ENCODE results near the gene PTPRD. TPM values are rescaled to one million over a fixed set of nuclear protein-coding genes. Genes with fewer than 3 reads are reported as not detected.

Gene PTPRD
- total RNA-seq, 2 donors from 2014 or later: 60.1 to 75.7 TPM

- no peak for DNase-seq
- no peak overlapping the region for H3K9ac ChIP-seq (ENCODE audit: low read depth in 2 of 2, low read length in 2 of 2)
- no peaks in the 10 kb centered on the region for H3K27me3 ChIP-seq
- TF ChIP-seq CTCF (IDR thresholded peaks at IDR 0.05): no peak
- H3K27ac ChIP-seq: no peak overlapping the region
- intact Hi-C loops (cut with DNase I): no loop called here
- H3K4me3 ChIP-seq: no peak overlapping the region
- no peaks in the 10 kb centered on the region for H3K36me3 ChIP-seq
- no peaks in the 10 kb centered on the region for H3K4me1 ChIP-seq
- no peaks in the 10 kb centered on the region for H3K9me3 ChIP-seq
Observed at GRCh38 chr9:10079284-10079964, 533.4 kb downstream of the PTPRD start.

GRCh38 chr9:10071579-10071978, 541.2 kb downstream of the PTPRD start:
- Histone ChIP-seq H3K27me3 (no peaks in the 10 kb centered on the region), H3K36me3 (no peaks in the 10 kb centered on the region), H3K4me1 (no peaks in the 10 kb centered on the region), H3K9me3 (no peaks in the 10 kb centered on the region), H3K4me3 (no peak overlapping the region), H3K27ac (no peak overlapping the region), H3K9ac (ENCODE audit: low read depth in 2 of 2, low read length in 2 of 2) (no peak overlapping the region)
- no peak for DNase-seq
- no peak for TF ChIP-seq CTCF (IDR thresholded peaks at IDR 0.05)
- intact Hi-C loops (cut with DNase I): no loop called here

- no peaks in the 10 kb centered on the region for H3K4me1 ChIP-seq
- H3K27ac ChIP-seq: no peak overlapping the region
- no peak overlapping the region for H3K9ac ChIP-seq (ENCODE audit: low read depth in 2 of 2, low read length in 2 of 2)
- H3K36me3 ChIP-seq: no peaks in the 10 kb centered on the region
- DNase-seq: no peak
- H3K9me3 ChIP-seq: no peaks in the 10 kb centered on the region
- no peak overlapping the region for H3K4me3 ChIP-seq
- intact Hi-C loops (cut with DNase I): no loop called here
- TF ChIP-seq CTCF (IDR thresholded peaks at IDR 0.05): no peak
- no peaks in the 10 kb centered on the region for H3K27me3 ChIP-seq
Observed at GRCh38 chr9:10062629-10063395, 550.0 kb downstream of the PTPRD start.

- no peaks in the 10 kb centered on the region for H3K4me1 ChIP-seq
- H3K9me3 ChIP-seq: no peaks in the 10 kb centered on the region
- intact Hi-C loops (cut with DNase I): no loop called here
- no peak overlapping the region for H3K9ac ChIP-seq (ENCODE audit: low read depth in 2 of 2, low read length in 2 of 2)
- H3K27ac ChIP-seq: no peak overlapping the region
- no peak for DNase-seq
- no peaks in the 10 kb centered on the region for H3K27me3 ChIP-seq
- H3K4me3 ChIP-seq: no peak overlapping the region
- H3K36me3 ChIP-seq: no peaks in the 10 kb centered on the region
- TF ChIP-seq CTCF (IDR thresholded peaks at IDR 0.05): no peak
Observed at GRCh38 chr9:10059044-10059443, 553.8 kb downstream of the PTPRD start.

GRCh38 chr9:10055886-10056395, 556.9 kb downstream of the PTPRD start:
- H3K9me3 ChIP-seq: no peaks in the 10 kb centered on the region
- no peak overlapping the region for H3K4me3 ChIP-seq
- no peaks in the 10 kb centered on the region for H3K4me1 ChIP-seq
- H3K27me3 ChIP-seq: no peaks in the 10 kb centered on the region
- no peak for DNase-seq
- no peak overlapping the region for H3K27ac ChIP-seq
- no peak for TF ChIP-seq CTCF (IDR thresholded peaks at IDR 0.05)
- H3K36me3 ChIP-seq: no peaks in the 10 kb centered on the region
- H3K9ac ChIP-seq (ENCODE audit: low read depth in 2 of 2, low read length in 2 of 2): no peak overlapping the region
- intact Hi-C loops (cut with DNase I): no loop called here
